B cell (primary cell): ENCODE data around the gene LCT. TPM values are rescaled to one million over a fixed set of nuclear protein-coding genes. Genes with fewer than 3 reads are reported as not detected.

Source experiments
- ATAC-seq: fragments of 200-7000 bp; cut with Tn5 transposase; one replicate; pipeline ENCODE4 v1.10.0; 2021; ENCODE audit warnings: low read depth, mild to moderate bottlenecking, moderate number of reproducible peaks, moderate library complexity
- CTCF ChIA-PET: fragments of 350-600 bp; sonication (Branson Sonifier 250); formaldehyde crosslinking; loops from one replicate; lab custom pipeline; 2021; ENCODE audit warnings: antibody characterized with exemption, inconsistent platforms; lab: Charles Lee
- POLR2A ChIA-PET: fragments of 350-600 bp; sonication (Branson Sonifier 250); formaldehyde crosslinking; loops from one replicate; lab custom pipeline; 2021; ENCODE audit warnings: antibody characterized with exemption; lab: Charles Lee
- DNase-seq: peaks from one replicate; pipeline ENCODE4 v3.0.0; 2013
- H2AFZ ChIP-seq: 2 replicates; pipeline ENCODE4 v1.6.1; 2012; ENCODE audit warnings: mild to moderate bottlenecking, low read depth, low read length; ENCODE audit not compliant: insufficient read depth, poor library complexity, severe bottlenecking
- H3K27ac ChIP-seq, 2 donors: 1 replicate in 1 of 2; 2 replicates in 1 of 2; pipeline ENCODE4 v1.5.1; 2012 to 2013; ENCODE audit warnings: low read length in 2 of 2, mild to moderate bottlenecking in 2 of 2, moderate library complexity in 1 of 2
- H3K27me3 ChIP-seq, 4 experiments: fragments of 200-600 bp in 1 of 4; sonication (generic) in 1 of 4; replicated peaks in 1 of 4; 1 replicate in 2 of 4; 2 replicates in 2 of 4; pipeline versions ENCODE4 v1.6.1 to v1.7.0; 2013 to 2016; ENCODE audit warnings: low read length in 3 of 4, mild to moderate bottlenecking in 2 of 4, mixed read lengths in 1 of 4, moderate library complexity in 1 of 4; ENCODE audit not compliant: insufficient read depth in 4 of 4, control insufficient read depth in 3 of 4; ENCODE audit errors: control extremely low read depth in 1 of 4
- H3K36me3 ChIP-seq, 2 experiments: replicated peaks in 1 of 2; 1 replicate in 1 of 2; 2 replicates in 1 of 2; pipeline versions ENCODE4 v1.6.1 to v1.7.1; 2013; ENCODE audit warnings: low read length in 1 of 2; ENCODE audit not compliant: insufficient read depth in 2 of 2, control insufficient read depth in 1 of 2; ENCODE audit errors: control extremely low read depth in 1 of 2, extremely low read depth in 1 of 2
- H3K4me1 ChIP-seq, 2 donors: fragments of 200-600 bp in 1 of 2; sonication (generic) in 1 of 2; 1 replicate in 1 of 2; 2 replicates in 1 of 2; pipeline versions ENCODE4 v1.5.1 to v1.6.1; 2013 to 2017; ENCODE audit warnings: low read length in 2 of 2; ENCODE audit not compliant: control insufficient read depth in 2 of 2, insufficient read depth in 2 of 2
- H3K4me2 ChIP-seq: replicated peaks from 2 replicates; pipeline ENCODE3; 2012; ENCODE audit warnings: mild to moderate bottlenecking, low read depth, low read length; ENCODE audit not compliant: poor library complexity, severe bottlenecking
- H3K4me3 ChIP-seq, 5 experiments: fragments of 200-600 bp in 1 of 5; sonication (generic) in 1 of 5; 1 replicate in 3 of 5; 2 replicates in 2 of 5; pipeline versions ENCODE4 v1.5.1 to v1.7.0; 2011 to 2016; ENCODE audit warnings: low read length in 4 of 5, mild to moderate bottlenecking in 4 of 5, low read depth in 2 of 5, control low read depth in 1 of 5, moderate library complexity in 1 of 5; ENCODE audit not compliant: insufficient read depth in 1 of 5; ENCODE audit errors: control extremely low read depth in 1 of 5, extremely low read depth in 1 of 5
- H3K79me2 ChIP-seq: fragments of 200-600 bp; sonication (generic); one replicate; pipeline ENCODE4 v1.6.0; 2016; ENCODE audit warnings: low read length; ENCODE audit not compliant: control insufficient read depth, insufficient read depth
- H3K9ac ChIP-seq: fragments of 200-600 bp; sonication (generic); 2 replicates; pipeline ENCODE4 v1.6.1; 2017; ENCODE audit warnings: mild to moderate bottlenecking, low read length, moderate library complexity
- H3K9me3 ChIP-seq, 3 donors: one replicate each; pipeline versions ENCODE4 v1.6.1 to v1.7.1; 2013; ENCODE audit warnings: low read length in 2 of 3; ENCODE audit not compliant: control insufficient read depth in 2 of 3, insufficient read depth in 1 of 3; ENCODE audit errors: control extremely low read depth in 1 of 3
- H4K20me1 ChIP-seq: 2 replicates; pipeline ENCODE4 v1.6.0; 2012; ENCODE audit warnings: mild to moderate bottlenecking, low read length; ENCODE audit not compliant: insufficient read depth, control insufficient read depth, poor library complexity, severe bottlenecking
- H3K27ac Mint-ChIP-seq: one replicate; pipeline ENCODE4 v1.8.0; 2021; ENCODE audit warnings: mixed read lengths
- H3K27me3 Mint-ChIP-seq: one replicate; pipeline ENCODE4 v1.8.0; 2021; ENCODE audit warnings: mixed read lengths
- H3K4me1 Mint-ChIP-seq: one replicate; pipeline ENCODE4 v1.8.0; 2021; ENCODE audit warnings: mixed read lengths
- H3K4me3 Mint-ChIP-seq: one replicate; pipeline ENCODE4 v1.8.0; 2021; ENCODE audit warnings: mixed read lengths
- H3K9me3 Mint-ChIP-seq: one replicate; pipeline ENCODE4 v1.8.0; 2022; ENCODE audit warnings: mixed read lengths; ENCODE audit not compliant: insufficient read depth
- CTCF ChIP-seq: fragments of 200-600 bp; IDR thresholded peaks from one replicate; pipeline ENCODE4 v1.8.0; 2022; ENCODE audit warnings: antibody characterized with exemption, mild to moderate bottlenecking
- EZH2 ChIP-seq: IDR thresholded peaks from 2 replicates; pipeline ENCODE4 v1.6.1; 2012; ENCODE audit warnings: borderline replicate concordance, low read depth, mild to moderate bottlenecking, moderate library complexity, low read length; ENCODE audit not compliant: insufficient read depth, poor library complexity, severe bottlenecking
- WGBS: methylation state at CpG from one replicate; pipeline ENCODE4 v1.1.5; 2013; ENCODE audit warnings: missing lambda C conversion rate; ENCODE audit not compliant: insufficient coverage; 5-methylcytosine and 5-hydroxymethylcytosine counted together
- intact Hi-C: fragments of 100-400 bp; cut with micrococcal nuclease; formaldehyde crosslinking; loops from one replicate; pipeline ENCODE4 v1.10.0; 2022
- polyA plus RNA-seq: library from polyadenylated mRNA; depleted of rRNA; stranded (reverse); fragments of >200 nt; gene quantifications from 2 replicates; pipeline ENCODE4 v1.2.3, GENCODE V29; 2012
- total RNA-seq, 2 donors: library from RNA; stranded (reverse); fragments of 120-200 nt in 1 of 2; gene quantifications; 1 replicate in 1 of 2; 2 replicates in 1 of 2; pipeline versions ENCODE4 v1.2.3 to v1.2.4, GENCODE V29; 2013 to 2022

The LCT gene
- total and polyA plus RNA-seq, 2 donors (not counting 1 experiment from before 2014, with no cell fraction given) = 0.03 to 0.07 TPM

- no peak overlapping the region for H3K9ac ChIP-seq
- no peaks in the 10 kb centered on the region for H3K4me1 ChIP-seq
- H4K20me1 ChIP-seq = no peaks in the 10 kb centered on the region
- no peak overlapping the region for H3K27ac ChIP-seq
- ATAC-seq (no peak), DNase-seq (no peak)
- no peaks in the 10 kb centered on the region for H3K9me3 ChIP-seq
- H3K36me3 ChIP-seq = no peaks in the 10 kb centered on the region
- WGBS = no CpG with 5 or more reads among the region's 2 CpGs
- H3K4me3 Mint-ChIP-seq = no peak overlapping the region
- intact Hi-C loops = no loop called here
- H3K4me2 ChIP-seq = no peak overlapping the region
- H3K4me3 ChIP-seq = no peak overlapping the region
- no peak for TF ChIP-seq CTCF
- no peak for TF ChIP-seq EZH2
- no peaks in the 10 kb centered on the region for H3K27me3 ChIP-seq
- H3K4me1 Mint-ChIP-seq = no peaks in the 10 kb centered on the region
- POLR2A ChIA-PET = no interaction called here
- no peak overlapping the region for H2AFZ ChIP-seq
- H3K79me2 ChIP-seq = no peaks in the 10 kb centered on the region
- H3K27me3 Mint-ChIP-seq = no peaks in the 10 kb centered on the region
- H3K27ac Mint-ChIP-seq = no peak overlapping the region
- H3K9me3 Mint-ChIP-seq = no peaks in the 10 kb centered on the region
- CTCF ChIA-PET = interaction anchor here (1.9 kb wide), 1 partner anchor 42 kb away, joined by 5 read pairs; no protein-coding TSS in a partner anchor
Measured at GRCh38 chr2:135839713-135840112, 2.7 kb upstream of the LCT start.

GRCh38 chr2:135838502-135838901, 1.5 kb upstream of the LCT start:
- Histone ChIP-seq H3K4me2 (no peak overlapping the region), H3K27ac (no peak overlapping the region), H4K20me1 (no peaks in the 10 kb centered on the region), H3K4me1 (no peaks in the 10 kb centered on the region), H3K9ac (no peak overlapping the region), H3K4me3 (no peak overlapping the region), H3K36me3 (no peaks in the 10 kb centered on the region), H3K9me3 (no peaks in the 10 kb centered on the region), H3K79me2 (no peaks in the 10 kb centered on the region), H2AFZ (no peak overlapping the region), H3K27me3 (no peaks in the 10 kb centered on the region)
- CTCF ChIA-PET = interaction anchor here (0.7 kb wide), 1 partner anchor 1384 kb away, joined by 4 read pairs; no protein-coding TSS in a partner anchor
- Mint-ChIP-seq H3K27ac (no peak overlapping the region), H3K27me3 (no peaks in the 10 kb centered on the region), H3K9me3 (no peaks in the 10 kb centered on the region), H3K4me3 (no peak overlapping the region), H3K4me1 (no peaks in the 10 kb centered on the region)
- POLR2A ChIA-PET = no interaction called here
- intact Hi-C loops = no loop called here
- 100% methylated on average over 2 of the region's 3 CpGs for WGBS
- ATAC-seq (no peak), DNase-seq (no peak)
- no peak for TF ChIP-seq CTCF
- TF ChIP-seq EZH2 = no peak
